HL-60 (cell line): ENCODE results near the gene LEKR1.
"Not testable (repeated sequence)": the region's sequence is repeated elsewhere in the genome, so short reads cannot be mapped to it uniquely, and the experiment has no call there.

Experiments used
- POLR2AphosphoS5 ChIP-seq: IDR thresholded peaks from 2 replicates; pipeline ENCODE4 v1.6.1; 2012; ENCODE audit warnings: low read depth
- TF ChIP-seq, protein P1 (sequence below): IDR thresholded peaks from one replicate; pipeline ENCODE4 v1.5.1; 2011; ENCODE audit warnings: low read length, control low read depth, inconsistent platforms; ENCODE audit not compliant: insufficient read depth
- TF ChIP-seq, protein P2 (sequence below): IDR thresholded peaks from 2 replicates; pipeline ENCODE4 v1.6.1; 2012; ENCODE audit warnings: low read depth; ENCODE audit not compliant: insufficient replicate concordance

DNA sequence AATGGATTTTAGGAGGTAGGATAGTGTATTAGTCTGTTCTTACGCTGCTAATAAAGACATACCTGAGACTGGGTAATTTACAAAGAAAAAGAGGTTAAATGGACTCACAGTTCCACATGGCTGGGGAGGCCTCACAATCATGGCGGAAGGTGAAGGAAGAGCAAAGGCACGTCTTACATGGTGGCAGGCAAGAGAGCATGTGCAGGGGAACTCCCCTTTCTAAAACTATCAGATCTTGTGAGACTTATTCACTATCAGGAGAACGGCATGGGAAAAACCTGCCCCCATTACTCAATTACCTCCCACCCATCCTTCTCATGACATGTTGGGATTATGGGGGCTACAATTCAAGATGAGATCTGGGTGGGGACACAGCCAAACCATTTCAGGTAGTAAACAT is 25.9 kb upstream of the LEKR1 start:
- not testable (repeated sequence) for TF ChIP-seq POLR2AphosphoS5
- TF ChIP-seq, protein P1, sequence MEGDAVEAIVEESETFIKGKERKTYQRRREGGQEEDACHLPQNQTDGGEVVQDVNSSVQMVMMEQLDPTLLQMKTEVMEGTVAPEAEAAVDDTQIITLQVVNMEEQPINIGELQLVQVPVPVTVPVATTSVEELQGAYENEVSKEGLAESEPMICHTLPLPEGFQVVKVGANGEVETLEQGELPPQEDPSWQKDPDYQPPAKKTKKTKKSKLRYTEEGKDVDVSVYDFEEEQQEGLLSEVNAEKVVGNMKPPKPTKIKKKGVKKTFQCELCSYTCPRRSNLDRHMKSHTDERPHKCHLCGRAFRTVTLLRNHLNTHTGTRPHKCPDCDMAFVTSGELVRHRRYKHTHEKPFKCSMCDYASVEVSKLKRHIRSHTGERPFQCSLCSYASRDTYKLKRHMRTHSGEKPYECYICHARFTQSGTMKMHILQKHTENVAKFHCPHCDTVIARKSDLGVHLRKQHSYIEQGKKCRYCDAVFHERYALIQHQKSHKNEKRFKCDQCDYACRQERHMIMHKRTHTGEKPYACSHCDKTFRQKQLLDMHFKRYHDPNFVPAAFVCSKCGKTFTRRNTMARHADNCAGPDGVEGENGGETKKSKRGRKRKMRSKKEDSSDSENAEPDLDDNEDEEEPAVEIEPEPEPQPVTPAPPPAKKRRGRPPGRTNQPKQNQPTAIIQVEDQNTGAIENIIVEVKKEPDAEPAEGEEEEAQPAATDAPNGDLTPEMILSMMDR = not testable (repeated sequence)
- TF ChIP-seq, protein P2, sequence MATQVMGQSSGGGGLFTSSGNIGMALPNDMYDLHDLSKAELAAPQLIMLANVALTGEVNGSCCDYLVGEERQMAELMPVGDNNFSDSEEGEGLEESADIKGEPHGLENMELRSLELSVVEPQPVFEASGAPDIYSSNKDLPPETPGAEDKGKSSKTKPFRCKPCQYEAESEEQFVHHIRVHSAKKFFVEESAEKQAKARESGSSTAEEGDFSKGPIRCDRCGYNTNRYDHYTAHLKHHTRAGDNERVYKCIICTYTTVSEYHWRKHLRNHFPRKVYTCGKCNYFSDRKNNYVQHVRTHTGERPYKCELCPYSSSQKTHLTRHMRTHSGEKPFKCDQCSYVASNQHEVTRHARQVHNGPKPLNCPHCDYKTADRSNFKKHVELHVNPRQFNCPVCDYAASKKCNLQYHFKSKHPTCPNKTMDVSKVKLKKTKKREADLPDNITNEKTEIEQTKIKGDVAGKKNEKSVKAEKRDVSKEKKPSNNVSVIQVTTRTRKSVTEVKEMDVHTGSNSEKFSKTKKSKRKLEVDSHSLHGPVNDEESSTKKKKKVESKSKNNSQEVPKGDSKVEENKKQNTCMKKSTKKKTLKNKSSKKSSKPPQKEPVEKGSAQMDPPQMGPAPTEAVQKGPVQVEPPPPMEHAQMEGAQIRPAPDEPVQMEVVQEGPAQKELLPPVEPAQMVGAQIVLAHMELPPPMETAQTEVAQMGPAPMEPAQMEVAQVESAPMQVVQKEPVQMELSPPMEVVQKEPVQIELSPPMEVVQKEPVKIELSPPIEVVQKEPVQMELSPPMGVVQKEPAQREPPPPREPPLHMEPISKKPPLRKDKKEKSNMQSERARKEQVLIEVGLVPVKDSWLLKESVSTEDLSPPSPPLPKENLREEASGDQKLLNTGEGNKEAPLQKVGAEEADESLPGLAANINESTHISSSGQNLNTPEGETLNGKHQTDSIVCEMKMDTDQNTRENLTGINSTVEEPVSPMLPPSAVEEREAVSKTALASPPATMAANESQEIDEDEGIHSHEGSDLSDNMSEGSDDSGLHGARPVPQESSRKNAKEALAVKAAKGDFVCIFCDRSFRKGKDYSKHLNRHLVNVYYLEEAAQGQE = not testable (repeated sequence)
